Activated B cell treated with CpG ODN at 0.5 μM for 24 hours (primary cell): ENCODE results near the gene KLK7. TPM values are rescaled to one million over a fixed set of nuclear protein-coding genes. Genes with fewer than 3 reads are reported as not detected.

Experiments
- ATAC-seq: fragments of 200-7000 bp; cut with Tn5 transposase; one replicate; pipeline ENCODE4 v1.10.0; 2021; ENCODE audit warnings: low read depth, mild to moderate bottlenecking, moderate library complexity
- CTCF ChIA-PET: fragments of 350-600 bp; sonication (Branson Sonifier 250); formaldehyde crosslinking; loops from one replicate; lab custom pipeline; 2021; ENCODE audit warnings: antibody characterized with exemption; lab: Charles Lee
- POLR2A ChIA-PET: fragments of 350-600 bp; sonication (Branson Sonifier 250); formaldehyde crosslinking; loops from one replicate; lab custom pipeline; 2021; ENCODE audit warnings: antibody characterized with exemption; lab: Charles Lee
- DNase-seq: peaks from one replicate; pipeline ENCODE4 v3.0.0; 2022
- H3K27ac Mint-ChIP-seq: one replicate; pipeline ENCODE4 v1.8.0; 2020; ENCODE audit warnings: mixed read lengths
- H3K27me3 Mint-ChIP-seq: one replicate; pipeline ENCODE4 v1.8.0; 2021; ENCODE audit warnings: mixed read lengths
- H3K36me3 Mint-ChIP-seq: one replicate; pipeline ENCODE4 v1.8.0; 2021; ENCODE audit warnings: low read depth, mixed read lengths
- H3K4me1 Mint-ChIP-seq: one replicate; pipeline ENCODE4 v1.8.0; 2021; ENCODE audit warnings: mixed read lengths
- H3K4me3 Mint-ChIP-seq: one replicate; pipeline ENCODE4 v1.8.0; 2020; ENCODE audit warnings: mild to moderate bottlenecking, mixed read lengths
- H3K9me3 Mint-ChIP-seq: one replicate; pipeline ENCODE4 v1.8.0; 2020; ENCODE audit warnings: mixed read lengths
- CTCF ChIP-seq: fragments of 200-600 bp; IDR thresholded peaks from one replicate; pipeline ENCODE4 v1.8.0; 2022; ENCODE audit warnings: antibody characterized with exemption, mild to moderate bottlenecking
- intact Hi-C: fragments of 100-400 bp; cut with micrococcal nuclease; formaldehyde crosslinking; loops from one replicate; pipeline ENCODE4 v1.15.1; 2024
- total RNA-seq: library from RNA; stranded (reverse); gene quantifications from 2 replicates; pipeline ENCODE4 v1.2.3, GENCODE V29; 2022

Gene KLK7
- total RNA-seq, 1 donor from 2014 or later, result not detected

DNA sequence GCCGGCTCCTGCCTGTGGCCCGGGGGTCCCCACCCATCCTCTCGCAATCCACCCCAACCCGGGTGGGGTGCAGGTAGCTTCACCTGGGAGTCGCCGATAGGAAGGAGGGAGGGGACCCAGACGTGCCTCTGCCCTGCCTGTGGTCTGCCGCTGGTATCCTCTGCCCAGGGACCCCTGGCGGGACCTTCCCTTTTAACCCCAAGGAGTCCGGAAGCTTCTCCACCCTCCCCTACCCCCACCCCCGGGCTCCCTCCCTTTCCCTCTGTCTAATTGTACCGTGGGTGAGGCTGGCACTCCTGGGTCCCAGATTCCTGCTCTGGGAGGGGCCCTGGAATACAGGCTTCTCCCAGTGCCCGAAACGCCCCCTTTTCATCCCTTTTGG lies 35.8 kb upstream of the KLK7 start, which contains the start of gene KLK10:
Gene KLK10, minus strand, starts transcription at position 166 of the 382 bp plus-strand sequence. CDS start 579 bp downstream, outside the sequence.
- POLR2A ChIA-PET, result no interaction called here
- Mint-ChIP-seq H3K4me1 (peaks cover 10% of the 10 kb centered on the region), H3K27ac (no peak within 1 kb of the TSS), H3K36me3 (no peaks in the 10 kb centered on the region), H3K4me3 (peak within 1 kb of the TSS; percentile 35), H3K9me3 (no peaks in the 10 kb centered on the region), H3K27me3 (peaks cover 53% of the 10 kb centered on the region)
- CTCF ChIA-PET, result no interaction called here
- ATAC-seq (no peak), DNase-seq (no peak)
- TF ChIP-seq CTCF, result no peak
- intact Hi-C loops, result no loop called here

DNA sequence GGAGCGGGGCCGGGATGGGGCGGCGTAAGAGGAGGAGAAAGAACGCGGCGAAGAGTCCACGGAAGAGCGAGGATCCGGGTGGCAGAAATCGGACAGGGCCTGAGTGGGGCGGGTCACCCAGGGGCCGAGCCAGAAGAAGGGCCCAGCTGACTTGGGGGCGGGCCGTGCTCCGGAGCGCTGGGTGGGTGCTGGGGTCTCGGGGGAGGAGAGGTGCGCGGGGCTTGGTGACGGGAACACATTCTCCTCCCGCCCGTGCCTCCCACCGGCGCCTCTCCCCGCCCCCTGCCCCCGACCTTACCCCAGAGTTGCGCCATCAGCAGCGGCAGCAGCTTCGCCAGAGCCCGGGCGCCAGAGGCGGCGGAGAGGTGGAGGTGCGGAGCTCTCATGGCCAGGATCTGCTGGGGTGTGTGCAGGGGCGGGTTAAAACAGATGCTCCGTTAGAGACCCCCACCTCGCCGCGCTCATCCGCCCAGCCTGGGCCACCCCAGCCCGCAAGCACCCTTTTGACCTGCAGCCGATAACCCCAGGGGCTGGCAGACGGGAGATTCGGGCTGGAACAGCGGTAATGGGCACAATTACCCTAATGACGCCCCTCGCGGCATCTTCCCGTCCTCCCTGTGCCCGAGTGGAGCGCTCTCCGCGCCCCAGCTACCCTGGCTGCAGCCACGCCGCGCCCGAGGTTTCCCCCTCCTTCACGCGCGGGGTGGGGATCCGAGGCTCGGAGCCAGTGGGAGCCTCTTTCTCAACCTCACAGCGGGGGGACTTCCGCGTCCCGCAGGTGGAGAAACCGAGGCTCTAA lies 35.2 kb upstream of the KLK7 start:
- Mint-ChIP-seq H3K9me3 (no peaks in the 10 kb centered on the region), H3K36me3 (no peaks in the 10 kb centered on the region), H3K27ac (no peak overlapping the region), H3K4me1 (peaks cover 10% of the 10 kb centered on the region), H3K27me3 (peaks cover 57% of the 10 kb centered on the region), H3K4me3 (peak overlapping the region; percentile 35)
- POLR2A ChIA-PET, result no interaction called here
- TF ChIP-seq CTCF, result no peak
- CTCF ChIA-PET, result no interaction called here
- intact Hi-C loops, result no loop called here
- ATAC-seq (no peak), DNase-seq (no peak)

DNA sequence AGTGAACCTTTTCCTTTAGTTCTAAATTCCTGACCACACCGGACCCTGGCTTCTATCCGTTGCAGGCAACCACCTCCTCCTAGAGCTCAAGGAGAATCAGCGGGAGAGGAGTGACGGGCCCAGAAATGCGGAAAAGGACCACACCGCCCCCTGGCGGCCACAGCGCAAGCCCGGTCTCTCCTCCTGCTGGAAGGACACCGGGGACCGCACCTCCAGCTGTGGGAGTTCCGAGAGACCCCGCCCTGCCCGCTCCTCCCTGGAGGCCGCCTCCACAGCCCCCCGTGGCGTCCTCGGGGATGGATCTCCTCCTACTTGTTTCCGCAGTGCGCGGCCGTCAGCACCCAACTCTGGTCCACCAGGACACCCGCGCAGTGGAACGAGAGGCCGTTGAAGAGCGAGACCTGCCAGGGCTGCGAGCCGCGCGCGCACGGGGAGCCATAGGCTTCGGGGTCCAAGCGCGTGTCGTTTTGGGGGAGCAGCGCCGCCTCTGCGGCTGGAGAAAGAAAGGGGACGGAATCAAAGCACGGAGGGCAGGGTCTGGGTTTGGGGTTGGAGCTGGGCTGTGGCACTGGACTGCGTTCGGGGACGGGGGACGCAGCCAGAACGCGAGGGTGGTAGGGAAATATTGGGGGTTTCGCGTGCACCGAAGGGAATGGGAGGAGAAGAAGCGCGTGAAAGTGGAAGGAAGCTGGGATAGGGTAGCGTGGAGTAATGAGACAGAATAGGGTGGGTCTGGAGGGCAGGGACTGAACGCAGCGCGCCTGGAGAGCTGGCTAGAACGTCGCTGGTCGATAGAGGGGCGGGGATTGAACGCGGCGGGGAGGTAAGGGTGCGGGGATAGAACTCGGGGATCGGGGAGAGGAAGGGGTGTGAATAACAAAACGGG lies 33.3 kb upstream of the KLK7 start:
- H3K36me3 Mint-ChIP-seq, result no peaks in the 10 kb centered on the region
- intact Hi-C loops, result no loop called here
- peaks cover 10% of the 10 kb centered on the region for H3K4me1 Mint-ChIP-seq
- DNase-seq (peak; percentile 21), ATAC-seq (no peak)
- no peaks in the 10 kb centered on the region for H3K9me3 Mint-ChIP-seq
- ChIA-PET POLR2A (no interaction called here), CTCF (no interaction called here)
- H3K4me3 Mint-ChIP-seq, result no peak overlapping the region
- peaks cover 52% of the 10 kb centered on the region for H3K27me3 Mint-ChIP-seq
- TF ChIP-seq CTCF, result no peak
- H3K27ac Mint-ChIP-seq, result no peak overlapping the region

DNA sequence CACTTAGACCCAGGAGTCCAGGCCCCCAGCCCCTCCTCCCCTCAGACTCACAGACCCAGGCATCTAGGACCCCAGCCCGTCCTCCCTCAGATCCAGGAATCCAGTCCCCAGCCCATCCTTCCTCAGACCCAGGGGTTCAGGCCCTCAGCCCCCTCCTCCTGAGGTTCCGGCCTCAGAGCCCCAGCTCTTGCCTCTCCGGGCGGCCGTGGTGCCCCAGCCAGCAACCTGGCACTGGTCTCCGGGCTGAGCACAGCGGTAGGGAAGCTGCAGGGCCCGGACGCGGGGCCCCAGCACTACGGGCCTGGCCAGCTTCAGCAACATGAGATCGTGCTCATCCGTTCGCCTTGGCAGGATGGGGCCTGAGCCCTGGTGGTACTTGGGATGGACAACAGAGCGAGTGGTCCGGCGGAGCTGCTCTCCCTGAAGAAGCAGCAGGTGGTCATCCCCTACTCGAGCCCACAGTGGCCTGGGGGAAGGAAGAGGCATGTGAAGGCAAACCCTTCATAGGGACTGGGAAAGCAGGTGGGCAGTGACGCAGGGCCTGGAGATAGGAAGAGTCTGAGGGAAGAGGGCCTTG lies 32.1 kb upstream of the KLK7 start:
- intact Hi-C loops, result no loop called here
- DNase-seq, result no peak
- Mint-ChIP-seq H3K4me3 (no peak overlapping the region), H3K36me3 (no peaks in the 10 kb centered on the region), H3K27me3 (peaks cover 51% of the 10 kb centered on the region), H3K9me3 (no peaks in the 10 kb centered on the region), H3K4me1 (peaks cover 10% of the 10 kb centered on the region), H3K27ac (no peak overlapping the region)
- ATAC-seq, result no peak
- ChIA-PET CTCF (no interaction called here), POLR2A (no interaction called here)
- no peak for TF ChIP-seq CTCF
